ENCODE measurements around the gene DUSP2. TPM values are rescaled to one million over a fixed set of nuclear protein-coding genes. Genes with fewer than 3 reads are reported as not detected.

DUSP2 gene
- total and polyA plus RNA-seq, 10 of the 15 experiments (the other 5 are each of a cell fraction or from before 2014, with no cell fraction given): 9.7 to 212 (median 57.2) TPM

- TF ChIP-seq, protein P1, sequence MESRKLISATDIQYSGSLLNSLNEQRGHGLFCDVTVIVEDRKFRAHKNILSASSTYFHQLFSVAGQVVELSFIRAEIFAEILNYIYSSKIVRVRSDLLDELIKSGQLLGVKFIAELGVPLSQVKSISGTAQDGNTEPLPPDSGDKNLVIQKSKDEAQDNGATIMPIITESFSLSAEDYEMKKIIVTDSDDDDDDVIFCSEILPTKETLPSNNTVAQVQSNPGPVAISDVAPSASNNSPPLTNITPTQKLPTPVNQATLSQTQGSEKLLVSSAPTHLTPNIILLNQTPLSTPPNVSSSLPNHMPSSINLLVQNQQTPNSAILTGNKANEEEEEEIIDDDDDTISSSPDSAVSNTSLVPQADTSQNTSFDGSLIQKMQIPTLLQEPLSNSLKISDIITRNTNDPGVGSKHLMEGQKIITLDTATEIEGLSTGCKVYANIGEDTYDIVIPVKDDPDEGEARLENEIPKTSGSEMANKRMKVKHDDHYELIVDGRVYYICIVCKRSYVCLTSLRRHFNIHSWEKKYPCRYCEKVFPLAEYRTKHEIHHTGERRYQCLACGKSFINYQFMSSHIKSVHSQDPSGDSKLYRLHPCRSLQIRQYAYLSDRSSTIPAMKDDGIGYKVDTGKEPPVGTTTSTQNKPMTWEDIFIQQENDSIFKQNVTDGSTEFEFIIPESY (IDR thresholded peaks at IDR 0.05): peak; percentile 10; the same call in 1 of the 2 replicates
- TF ChIP-seq MYC (IDR thresholded peaks at IDR 0.05; ENCODE audit: insufficient read depth, insufficient read length, insufficient replicate concordance, low read length, severe bottlenecking): no peak
- TF ChIP-seq NR2C2 (IDR thresholded peaks at IDR 0.05; ENCODE audit: borderline replicate concordance, control insufficient read depth, insufficient read length, low read depth): no peak
- TF ChIP-seq NFYA (IDR thresholded peaks at IDR 0.05; ENCODE audit: borderline replicate concordance, low read depth, low read length): no peak
- peak; percentile 42; the same call in 1 of the 2 replicates for TF ChIP-seq TAF1 (IDR thresholded peaks at IDR 0.05; ENCODE audit: borderline replicate concordance, low read depth, low read length)
- TF ChIP-seq PML (IDR thresholded peaks at IDR 0.05; ENCODE audit: low read length): no peak
- no peak for TF ChIP-seq RAD51 (IDR thresholded peaks at IDR 0.05)
- no peak for TF ChIP-seq NFXL1 (IDR thresholded peaks at IDR 0.05; ENCODE audit: borderline replicate concordance)
- no peak; a peak in 1 of 4 replicates for TF ChIP-seq ETV6 (conservative IDR thresholded peaks at IDR 0.05 in 1 of 2, IDR thresholded peaks at IDR 0.05 in 1 of 2; ENCODE audit: borderline replicate concordance in 1 of 2, low read depth in 1 of 2)
- TF ChIP-seq RCOR1 (conservative IDR thresholded peaks at IDR 0.05; ENCODE audit: low read depth, low read length): 0 out of 2 replicates have a peak, but pooled peaks have one; percentile 88
- TF ChIP-seq WRNIP1 (IDR thresholded peaks at IDR 0.05; ENCODE audit: borderline replicate concordance, low read depth, low read length): peak; percentile 51; the same call in 1 of the 2 replicates
- no peak for TF ChIP-seq IRF3 (IDR thresholded peaks at IDR 0.05)
- TF ChIP-seq PAX5 (IDR thresholded peaks at IDR 0.05; ENCODE audit: borderline replicate concordance, low read depth, low read length): peak; percentile 81; the same call in 1 of the 2 replicates
- peak; percentile 45 for TF ChIP-seq NKRF (conservative IDR thresholded peaks at IDR 0.05)
- no peak for TF ChIP-seq HDAC2 (IDR thresholded peaks at IDR 0.05)
- TF ChIP-seq SIX5 (IDR thresholded peaks at IDR 0.05; ENCODE audit: low read depth, low read length, severe bottlenecking): no peak
- peak; percentile 77 for TF ChIP-seq NBN (IDR thresholded peaks at IDR 0.05)
- peak; percentile 94 for TF ChIP-seq SMAD5 (IDR thresholded peaks at IDR 0.05; ENCODE audit: low read depth)
- TF ChIP-seq, protein P2, sequence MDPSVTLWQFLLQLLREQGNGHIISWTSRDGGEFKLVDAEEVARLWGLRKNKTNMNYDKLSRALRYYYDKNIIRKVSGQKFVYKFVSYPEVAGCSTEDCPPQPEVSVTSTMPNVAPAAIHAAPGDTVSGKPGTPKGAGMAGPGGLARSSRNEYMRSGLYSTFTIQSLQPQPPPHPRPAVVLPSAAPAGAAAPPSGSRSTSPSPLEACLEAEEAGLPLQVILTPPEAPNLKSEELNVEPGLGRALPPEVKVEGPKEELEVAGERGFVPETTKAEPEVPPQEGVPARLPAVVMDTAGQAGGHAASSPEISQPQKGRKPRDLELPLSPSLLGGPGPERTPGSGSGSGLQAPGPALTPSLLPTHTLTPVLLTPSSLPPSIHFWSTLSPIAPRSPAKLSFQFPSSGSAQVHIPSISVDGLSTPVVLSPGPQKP (IDR thresholded peaks at IDR 0.05; ENCODE audit: low read depth, low read length): no peak
- peak; percentile 58; the same call in 1 of the 2 replicates for TF ChIP-seq MXI1 (IDR thresholded peaks at IDR 0.05; ENCODE audit: low read depth, low read length)
- TF ChIP-seq CEBPB (IDR thresholded peaks at IDR 0.05; ENCODE audit: borderline replicate concordance in 1 of 2, low read depth in 2 of 2, low read length in 2 of 2): no peak
These were observed 2.8 kb downstream of the DUSP2 start (continued) for GRCh38 chr2:96142217-96143113.

Data from GM12878 (cell line).